SK-N-SH (cell line): ENCODE data around the gene RAB18.

Experiments
- EP300 ChIP-seq, 2 experiments: IDR thresholded peaks; 2 replicates each; pipeline versions ENCODE4 v1.4.0 to v1.6.1; 2012; ENCODE audit warnings: borderline replicate concordance in 1 of 2, low read depth in 1 of 2, low read length in 1 of 2
- EZH2phosphoT487 ChIP-seq: fragments of 200-600 bp; sonication (generic); IDR thresholded peaks from 2 replicates; pipeline ENCODE4 v1.6.1; 2017; ENCODE audit warnings: low read depth, mixed run types, mild to moderate bottlenecking, antibody characterized with exemption, moderate library complexity, borderline replicate concordance
- MAX ChIP-seq: IDR thresholded peaks from 2 replicates; pipeline ENCODE4 v1.4.0; 2012; ENCODE audit warnings: low read depth
- NFIC ChIP-seq: IDR thresholded peaks from 2 replicates; pipeline ENCODE4 v1.4.0; 2012; ENCODE audit warnings: borderline replicate concordance
- NRF1 ChIP-seq: IDR thresholded peaks from 2 replicates; pipeline ENCODE4 v1.6.1; 2012; ENCODE audit warnings: low read depth, mild to moderate bottlenecking, low read length
- POLR2AphosphoS5 ChIP-seq: IDR thresholded peaks from 2 replicates; pipeline ENCODE4 v1.6.1; 2012; ENCODE audit warnings: low read depth, low read length
- REST ChIP-seq: IDR thresholded peaks from 2 replicates; pipeline ENCODE4 v1.6.1; 2012; ENCODE audit warnings: mild to moderate bottlenecking, low read depth, low read length, moderate library complexity
- SIN3A ChIP-seq: IDR thresholded peaks from 2 replicates; pipeline ENCODE4 v1.6.1; 2012; ENCODE audit warnings: low read depth, mild to moderate bottlenecking, low read length, moderate library complexity, borderline replicate concordance
- TAF1 ChIP-seq: IDR thresholded peaks from 2 replicates; pipeline ENCODE4 v1.6.1; 2012; ENCODE audit warnings: low read depth, mild to moderate bottlenecking, low read length, moderate library complexity, borderline replicate concordance
- TF ChIP-seq, protein P1 (sequence below): fragments of 200-600 bp; sonication (generic); IDR thresholded peaks from 2 replicates; pipeline ENCODE4 v1.6.1; 2017; ENCODE audit warnings: antibody characterized with exemption, mild to moderate bottlenecking, moderate library complexity
- TF ChIP-seq, protein P2 (sequence below): IDR thresholded peaks from 2 replicates; pipeline ENCODE4 v1.4.0; 2012; ENCODE audit warnings: low read depth, borderline replicate concordance
- TF ChIP-seq, protein P3 (sequence below): fragments of 150-350 bp; IDR thresholded peaks from 2 replicates; pipeline ENCODE4 v1.6.1; 2017; ENCODE audit warnings: antibody characterized with exemption, low read length, low read depth, borderline replicate concordance

GRCh38 chr10:27454837-27455236, 49.3 kb upstream of the RAB18 start:
- TF ChIP-seq NRF1: no peak
- no peak for TF ChIP-seq EZH2phosphoT487
- TF ChIP-seq POLR2AphosphoS5: no peak
- TF ChIP-seq, protein P1, sequence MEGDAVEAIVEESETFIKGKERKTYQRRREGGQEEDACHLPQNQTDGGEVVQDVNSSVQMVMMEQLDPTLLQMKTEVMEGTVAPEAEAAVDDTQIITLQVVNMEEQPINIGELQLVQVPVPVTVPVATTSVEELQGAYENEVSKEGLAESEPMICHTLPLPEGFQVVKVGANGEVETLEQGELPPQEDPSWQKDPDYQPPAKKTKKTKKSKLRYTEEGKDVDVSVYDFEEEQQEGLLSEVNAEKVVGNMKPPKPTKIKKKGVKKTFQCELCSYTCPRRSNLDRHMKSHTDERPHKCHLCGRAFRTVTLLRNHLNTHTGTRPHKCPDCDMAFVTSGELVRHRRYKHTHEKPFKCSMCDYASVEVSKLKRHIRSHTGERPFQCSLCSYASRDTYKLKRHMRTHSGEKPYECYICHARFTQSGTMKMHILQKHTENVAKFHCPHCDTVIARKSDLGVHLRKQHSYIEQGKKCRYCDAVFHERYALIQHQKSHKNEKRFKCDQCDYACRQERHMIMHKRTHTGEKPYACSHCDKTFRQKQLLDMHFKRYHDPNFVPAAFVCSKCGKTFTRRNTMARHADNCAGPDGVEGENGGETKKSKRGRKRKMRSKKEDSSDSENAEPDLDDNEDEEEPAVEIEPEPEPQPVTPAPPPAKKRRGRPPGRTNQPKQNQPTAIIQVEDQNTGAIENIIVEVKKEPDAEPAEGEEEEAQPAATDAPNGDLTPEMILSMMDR: no peak
- TF ChIP-seq, protein P2, sequence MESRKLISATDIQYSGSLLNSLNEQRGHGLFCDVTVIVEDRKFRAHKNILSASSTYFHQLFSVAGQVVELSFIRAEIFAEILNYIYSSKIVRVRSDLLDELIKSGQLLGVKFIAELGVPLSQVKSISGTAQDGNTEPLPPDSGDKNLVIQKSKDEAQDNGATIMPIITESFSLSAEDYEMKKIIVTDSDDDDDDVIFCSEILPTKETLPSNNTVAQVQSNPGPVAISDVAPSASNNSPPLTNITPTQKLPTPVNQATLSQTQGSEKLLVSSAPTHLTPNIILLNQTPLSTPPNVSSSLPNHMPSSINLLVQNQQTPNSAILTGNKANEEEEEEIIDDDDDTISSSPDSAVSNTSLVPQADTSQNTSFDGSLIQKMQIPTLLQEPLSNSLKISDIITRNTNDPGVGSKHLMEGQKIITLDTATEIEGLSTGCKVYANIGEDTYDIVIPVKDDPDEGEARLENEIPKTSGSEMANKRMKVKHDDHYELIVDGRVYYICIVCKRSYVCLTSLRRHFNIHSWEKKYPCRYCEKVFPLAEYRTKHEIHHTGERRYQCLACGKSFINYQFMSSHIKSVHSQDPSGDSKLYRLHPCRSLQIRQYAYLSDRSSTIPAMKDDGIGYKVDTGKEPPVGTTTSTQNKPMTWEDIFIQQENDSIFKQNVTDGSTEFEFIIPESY: no peak
- TF ChIP-seq MAX: no peak
- TF ChIP-seq REST: no peak
- no peak for TF ChIP-seq TAF1
- no peak for TF ChIP-seq EP300 (IDR thresholded peaks at IDR 0.05; ENCODE audit: borderline replicate concordance in 1 of 2, low read depth in 1 of 2, low read length in 1 of 2)
- no peak for TF ChIP-seq SIN3A
- TF ChIP-seq, protein P3, sequence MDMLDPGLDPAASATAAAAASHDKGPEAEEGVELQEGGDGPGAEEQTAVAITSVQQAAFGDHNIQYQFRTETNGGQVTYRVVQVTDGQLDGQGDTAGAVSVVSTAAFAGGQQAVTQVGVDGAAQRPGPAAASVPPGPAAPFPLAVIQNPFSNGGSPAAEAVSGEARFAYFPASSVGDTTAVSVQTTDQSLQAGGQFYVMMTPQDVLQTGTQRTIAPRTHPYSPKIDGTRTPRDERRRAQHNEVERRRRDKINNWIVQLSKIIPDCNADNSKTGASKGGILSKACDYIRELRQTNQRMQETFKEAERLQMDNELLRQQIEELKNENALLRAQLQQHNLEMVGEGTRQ: no peak
- no peak for TF ChIP-seq NFIC
